KBM-7 (cell line): ENCODE results near the gene RNPEPL1.
A peak's percentile ranks its signal among the peaks of the same experiment; 100 is the strongest.

Experiments
- DNase-seq: peaks from one replicate; pipeline ENCODE4 v3.0.0-alpha.2; 2015
- in situ Hi-C: fragments of 300-500 bp; cut with MboI; formaldehyde crosslinking; loops from 2 replicates; pipeline ENCODE4 v1.14.3; 2020; ENCODE audit warnings: low sequenced_read_pairs, low pct_unique_long_range_greater_than_20kb, mixed read lengths

RNPEPL1 gene

DNA sequence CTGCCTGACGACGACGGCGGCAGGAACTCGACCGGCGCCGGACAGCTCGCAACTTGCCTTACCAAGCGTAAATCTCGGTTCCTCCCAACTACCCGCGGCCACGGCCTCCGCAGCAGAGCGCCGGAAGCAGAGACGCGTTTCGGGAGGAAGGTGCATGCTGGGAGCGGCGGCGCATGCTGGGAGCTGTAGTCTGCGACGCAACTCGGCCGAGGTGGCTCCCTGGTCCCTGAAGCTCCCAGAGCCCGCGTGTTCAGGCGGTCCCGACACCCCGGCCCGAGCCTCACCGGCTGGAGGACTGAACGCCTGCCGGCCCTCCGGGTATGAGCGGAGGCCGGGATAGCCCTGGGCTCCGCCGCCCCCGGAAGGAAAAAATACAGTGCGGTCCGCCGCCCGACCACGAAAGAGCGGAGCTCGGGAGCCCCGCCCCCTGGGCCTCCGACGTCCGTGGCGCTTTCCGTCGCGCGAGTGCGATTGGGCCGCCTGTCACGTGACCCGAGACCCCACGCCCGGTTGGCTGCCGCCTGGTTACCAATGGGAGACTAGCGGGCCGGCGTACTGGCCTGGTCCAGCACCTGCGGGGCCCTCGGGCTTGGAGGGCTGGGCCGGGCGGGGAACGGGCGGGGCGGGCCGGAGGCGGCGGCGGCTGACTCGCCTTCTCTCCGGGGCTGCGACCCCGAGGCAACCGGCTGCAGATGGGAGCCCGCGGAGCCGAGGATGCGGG, 18.1 kb downstream of the RNPEPL1 start, which contains the start of gene CAPN10:
CAPN10 (plus strand) TSS at position 537 of the 721 bp plus-strand sequence; CDS start at position 715, 178 bp downstream.
- DNase-seq = peak; percentile 95
- in situ Hi-C loops = no loop called here

DNA sequence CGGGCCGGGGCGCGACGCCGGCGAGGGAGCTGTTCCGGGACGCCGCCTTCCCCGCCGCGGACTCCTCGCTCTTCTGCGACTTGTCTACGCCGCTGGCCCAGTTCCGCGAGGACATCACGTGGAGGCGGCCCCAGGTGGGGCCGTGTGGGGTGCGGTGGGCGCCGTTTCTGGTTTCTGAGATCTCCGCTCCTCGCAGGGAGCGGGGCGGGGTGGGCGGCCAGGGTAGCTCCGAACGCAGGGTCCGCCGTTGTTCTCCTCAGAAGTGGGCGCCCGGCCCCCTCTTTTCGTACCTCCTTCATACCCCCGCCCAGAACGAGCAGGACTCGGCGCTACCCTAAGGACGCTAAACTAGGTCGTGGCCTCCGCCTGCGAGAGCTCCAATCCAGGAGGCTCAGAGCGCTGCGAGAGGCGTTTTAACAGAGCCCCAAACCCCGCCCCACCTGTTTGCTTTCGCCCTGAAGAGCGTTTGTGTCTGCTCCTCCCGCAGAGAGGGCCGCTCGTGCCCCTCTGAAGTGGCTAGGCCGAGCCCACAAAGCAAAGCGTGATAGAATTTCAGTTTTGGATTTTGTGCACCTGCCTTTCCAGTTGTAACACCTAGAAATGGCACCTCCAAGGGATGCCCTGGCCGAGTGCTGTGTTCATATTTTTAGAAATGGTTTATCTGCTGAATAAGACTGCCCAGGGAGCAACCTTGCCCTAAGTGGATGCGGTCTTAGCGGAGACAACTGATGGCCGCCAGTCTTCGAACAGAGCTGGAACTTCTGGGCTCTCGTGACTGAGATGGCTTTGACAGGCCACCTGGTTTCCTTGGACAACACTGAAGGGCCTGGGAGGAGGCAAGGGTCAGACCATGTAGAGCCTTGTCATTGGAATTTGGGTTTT, 18.9 kb downstream of the RNPEPL1 start:
- in situ Hi-C loops = no loop called here
- peak; percentile 45 for DNase-seq

DNA sequence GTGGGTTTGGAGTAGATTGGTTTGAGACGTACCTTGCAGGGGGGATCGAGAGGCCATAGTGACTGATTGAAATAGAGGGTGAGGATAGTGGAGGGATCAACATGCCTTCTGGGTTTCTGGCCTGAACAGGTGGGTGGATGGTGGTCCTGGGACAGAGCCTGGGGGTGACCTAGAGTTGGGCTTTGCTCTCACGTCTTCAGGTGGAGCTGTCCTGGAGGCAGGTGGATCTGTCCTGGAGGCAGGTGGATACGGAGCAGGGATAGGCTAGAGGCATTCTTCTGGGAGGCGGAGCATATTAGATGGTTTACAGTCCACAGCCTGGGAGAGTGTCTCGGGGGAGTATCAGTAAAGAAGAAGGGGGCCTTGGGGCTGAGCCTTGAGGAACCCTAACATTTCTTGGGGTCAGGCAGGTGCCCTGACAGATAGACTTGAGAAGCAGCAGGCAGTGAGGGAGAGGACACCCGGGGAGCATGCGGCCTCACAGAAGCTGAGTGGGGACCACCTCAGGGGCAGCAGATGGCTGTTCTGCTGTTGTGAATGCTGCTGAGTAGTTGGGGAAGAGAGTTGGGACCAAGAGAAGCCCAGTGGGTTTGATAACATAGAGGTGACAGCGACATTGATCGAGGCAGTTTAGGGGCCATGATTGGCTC, 19.8 kb downstream of the RNPEPL1 start:
- in situ Hi-C loops = no loop called here
- no peak for DNase-seq

DNA sequence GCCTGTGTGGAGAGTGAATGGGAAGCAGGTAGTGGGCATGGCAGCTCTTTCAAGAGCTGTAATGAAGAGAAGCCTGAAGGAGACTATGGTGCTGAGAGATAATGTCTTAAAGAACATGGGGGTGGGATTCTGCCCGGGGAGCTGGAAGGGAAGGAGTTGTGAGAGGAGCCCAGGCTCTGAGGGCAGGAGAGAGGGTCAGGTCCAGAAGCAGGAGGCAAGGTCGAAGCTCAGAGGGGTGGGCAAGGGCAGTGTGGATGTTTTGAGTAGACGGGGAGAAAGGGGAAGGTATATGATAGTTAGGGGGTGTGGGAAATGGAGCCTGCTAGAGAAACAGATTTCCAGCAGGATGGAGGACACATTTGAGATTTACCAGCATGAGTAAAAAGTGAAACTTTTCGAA, 20.4 kb downstream of the RNPEPL1 start:
- DNase-seq = no peak
- in situ Hi-C loops = no loop called here

DNA sequence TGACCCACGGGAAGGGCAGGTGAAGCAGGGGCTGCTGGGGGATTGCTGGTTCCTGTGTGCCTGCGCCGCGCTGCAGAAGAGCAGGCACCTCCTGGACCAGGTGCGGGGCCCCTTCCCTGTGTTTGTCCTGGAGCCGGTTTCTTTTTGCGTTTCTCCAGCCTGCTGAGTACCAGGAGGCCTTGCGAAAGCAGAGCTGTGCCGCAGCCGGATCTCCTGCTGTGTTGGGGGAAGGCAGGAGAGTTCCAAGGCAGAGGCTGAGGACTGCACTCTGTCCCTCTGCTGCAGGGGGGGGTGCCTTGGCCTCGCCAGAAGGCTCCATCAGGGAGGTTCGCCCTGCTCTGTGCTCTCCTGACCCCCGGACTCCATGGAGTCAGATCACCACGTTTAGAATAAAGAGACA, 21.1 kb downstream of the RNPEPL1 start:
- in situ Hi-C loops = no loop called here

DNA sequence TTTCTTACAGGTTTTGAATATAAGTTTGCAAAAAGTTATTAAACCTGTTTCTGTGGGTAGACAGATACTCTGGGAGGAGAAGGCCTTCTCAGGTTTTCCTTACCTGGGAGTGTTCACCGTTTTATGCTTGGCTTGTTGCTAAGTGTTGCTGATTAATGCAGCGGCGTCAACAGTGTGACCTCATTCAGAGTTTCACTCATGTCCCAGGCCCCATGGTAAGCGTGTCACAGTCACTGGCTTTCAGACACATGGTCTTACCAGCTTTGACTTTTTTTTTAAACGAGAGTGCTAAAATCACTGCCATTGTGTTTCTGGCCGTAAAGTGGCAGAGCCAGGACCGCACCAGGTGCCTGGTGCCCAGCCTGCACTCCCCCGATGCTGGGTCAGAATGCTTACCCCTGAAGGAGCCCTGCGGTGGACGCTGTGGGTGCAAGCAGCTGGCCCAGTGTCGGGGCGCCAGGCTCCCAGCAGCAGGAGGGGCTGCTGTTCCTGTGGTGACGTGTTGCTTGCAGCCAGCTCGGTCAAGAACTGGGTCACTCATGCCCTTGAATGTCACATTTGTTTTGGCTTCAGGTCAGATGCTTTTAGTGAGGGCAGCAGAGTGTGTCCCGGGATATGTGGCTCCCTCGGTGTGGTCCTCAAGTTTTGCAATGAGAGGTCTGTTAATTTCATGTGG, 21.7 kb downstream of the RNPEPL1 start:
- no peak for DNase-seq
- in situ Hi-C loops = no loop called here

More for the DNA sequence above, 21.1 kb downstream of the RNPEPL1 start:
- DNase-seq = no peak

DNA sequence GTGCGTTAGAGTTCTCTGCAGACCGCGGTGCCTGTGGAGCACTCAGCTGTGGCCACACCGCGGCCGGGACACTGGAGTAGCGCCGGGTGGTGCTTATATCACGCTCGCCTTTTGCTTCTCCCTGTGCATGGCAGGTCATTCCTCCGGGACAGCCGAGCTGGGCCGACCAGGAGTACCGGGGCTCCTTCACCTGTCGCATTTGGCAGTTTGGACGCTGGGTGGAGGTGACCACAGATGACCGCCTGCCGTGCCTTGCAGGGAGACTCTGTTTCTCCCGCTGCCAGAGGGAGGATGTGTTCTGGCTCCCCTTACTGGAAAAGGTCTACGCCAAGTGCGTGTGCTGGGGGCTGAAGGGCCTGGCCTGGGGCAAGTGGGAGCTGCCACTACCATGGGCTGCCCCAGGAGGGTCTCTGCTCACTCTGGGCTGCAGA, 22.4 kb downstream of the RNPEPL1 start:
- in situ Hi-C loops = no loop called here
- DNase-seq = no peak

DNA sequence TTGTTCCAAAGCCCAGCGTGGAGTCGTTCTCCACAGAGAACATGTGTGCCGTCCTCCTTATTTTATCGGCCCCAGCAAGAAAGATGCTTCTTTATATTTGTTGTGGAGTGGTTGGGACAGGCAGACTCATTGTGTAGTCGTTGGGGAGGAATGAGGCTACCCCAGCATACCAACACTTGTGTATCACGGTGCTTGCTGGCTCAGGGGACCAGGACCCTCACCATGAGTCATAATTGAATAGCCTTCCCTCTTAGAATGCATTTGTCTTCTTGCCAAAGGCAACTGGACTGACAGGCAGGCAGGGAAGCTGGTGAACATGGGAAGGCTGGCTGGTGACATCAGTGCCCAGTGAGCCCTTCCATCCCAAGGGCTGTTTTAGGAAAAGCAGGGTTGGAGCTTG, 22.9 kb downstream of the RNPEPL1 start:
- in situ Hi-C loops = no loop called here
- DNase-seq = no peak

DNA sequence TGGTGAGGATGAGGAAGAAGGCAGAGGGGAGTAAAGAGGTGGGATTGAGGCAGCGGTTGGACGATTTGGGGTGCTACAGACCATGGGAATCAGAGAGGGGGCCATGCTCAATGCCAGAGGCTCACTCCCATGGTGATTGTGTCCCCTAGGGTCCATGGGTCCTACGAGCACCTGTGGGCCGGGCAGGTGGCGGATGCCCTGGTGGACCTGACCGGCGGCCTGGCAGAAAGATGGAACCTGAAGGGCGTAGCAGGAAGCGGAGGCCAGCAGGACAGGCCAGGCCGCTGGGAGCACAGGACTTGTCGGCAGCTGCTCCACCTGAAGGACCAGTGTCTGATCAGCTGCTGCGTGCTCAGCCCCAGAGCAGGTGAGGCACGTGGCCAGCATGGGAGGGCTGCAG, 23.5 kb downstream of the RNPEPL1 start:
- no peak for DNase-seq
- in situ Hi-C loops = no loop called here

DNA sequence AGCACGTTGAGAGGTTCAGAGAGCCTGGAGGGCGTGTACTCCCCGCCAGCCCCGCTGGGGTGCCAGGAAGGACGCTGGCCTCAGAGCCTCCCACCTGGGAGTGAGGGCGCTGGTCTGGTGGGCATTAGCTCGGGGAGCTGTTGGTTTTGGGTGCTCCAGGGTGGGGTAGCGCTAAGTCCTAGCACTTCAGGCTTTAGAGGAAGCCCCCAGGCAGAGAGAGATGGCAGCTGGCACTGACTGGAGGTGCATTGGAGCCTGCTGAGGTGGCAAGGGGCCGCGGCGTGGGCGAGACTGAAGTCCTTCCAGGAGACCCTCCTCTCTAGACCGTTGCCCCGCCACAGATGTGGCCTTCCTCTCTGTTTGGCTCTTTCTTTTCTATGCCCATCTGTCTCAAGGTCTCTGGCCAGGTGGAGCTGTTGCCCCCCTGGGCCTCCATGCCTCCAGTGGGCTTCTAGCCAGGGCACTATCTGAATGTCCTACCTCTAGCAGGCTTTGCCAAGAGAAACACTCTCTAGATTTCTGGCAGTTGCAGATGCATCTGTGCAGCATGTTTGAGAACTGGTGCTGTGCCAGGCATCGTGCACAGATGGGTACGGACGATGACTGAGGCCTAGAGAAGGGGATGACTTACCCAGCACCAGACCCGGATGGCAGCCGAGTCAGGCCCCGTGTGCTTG, 24.9 kb downstream of the RNPEPL1 start:
- in situ Hi-C loops = no loop called here
- DNase-seq = no peak

DNA sequence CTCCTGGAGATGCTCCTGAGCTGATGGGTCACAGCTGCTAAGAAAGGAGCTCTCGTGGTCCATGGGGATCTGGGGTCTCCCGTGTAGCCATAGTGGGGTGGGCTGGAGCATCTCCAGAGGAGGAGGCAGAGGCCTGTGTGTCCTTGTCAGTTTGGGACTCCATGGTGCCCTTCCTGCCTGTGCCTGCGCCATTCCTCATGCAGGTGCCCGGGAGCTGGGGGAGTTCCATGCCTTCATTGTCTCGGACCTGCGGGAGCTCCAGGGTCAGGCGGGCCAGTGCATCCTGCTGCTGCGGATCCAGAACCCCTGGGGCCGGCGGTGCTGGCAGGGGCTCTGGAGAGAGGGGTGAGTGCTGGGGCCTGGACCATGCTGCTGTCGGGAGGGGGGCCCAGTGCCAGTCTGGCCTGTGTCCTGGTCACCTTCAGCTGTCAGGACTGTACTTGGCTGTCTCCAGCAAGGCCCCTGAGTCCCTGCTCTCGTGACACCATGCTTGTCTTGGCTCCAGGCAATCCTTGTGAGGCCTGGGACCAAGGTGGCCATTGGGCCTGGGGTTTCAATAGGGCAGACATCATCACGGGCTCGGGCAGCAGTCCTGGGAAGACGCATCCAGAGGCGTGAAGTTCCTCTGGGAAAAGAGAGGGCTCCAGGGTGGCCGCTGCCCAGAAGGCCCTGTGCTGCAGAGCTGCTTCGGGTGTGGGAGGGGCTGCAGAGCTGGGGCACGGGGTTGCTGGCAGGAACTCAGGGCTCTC, 25.6 kb downstream of the RNPEPL1 start:
- no peak for DNase-seq

DNA sequence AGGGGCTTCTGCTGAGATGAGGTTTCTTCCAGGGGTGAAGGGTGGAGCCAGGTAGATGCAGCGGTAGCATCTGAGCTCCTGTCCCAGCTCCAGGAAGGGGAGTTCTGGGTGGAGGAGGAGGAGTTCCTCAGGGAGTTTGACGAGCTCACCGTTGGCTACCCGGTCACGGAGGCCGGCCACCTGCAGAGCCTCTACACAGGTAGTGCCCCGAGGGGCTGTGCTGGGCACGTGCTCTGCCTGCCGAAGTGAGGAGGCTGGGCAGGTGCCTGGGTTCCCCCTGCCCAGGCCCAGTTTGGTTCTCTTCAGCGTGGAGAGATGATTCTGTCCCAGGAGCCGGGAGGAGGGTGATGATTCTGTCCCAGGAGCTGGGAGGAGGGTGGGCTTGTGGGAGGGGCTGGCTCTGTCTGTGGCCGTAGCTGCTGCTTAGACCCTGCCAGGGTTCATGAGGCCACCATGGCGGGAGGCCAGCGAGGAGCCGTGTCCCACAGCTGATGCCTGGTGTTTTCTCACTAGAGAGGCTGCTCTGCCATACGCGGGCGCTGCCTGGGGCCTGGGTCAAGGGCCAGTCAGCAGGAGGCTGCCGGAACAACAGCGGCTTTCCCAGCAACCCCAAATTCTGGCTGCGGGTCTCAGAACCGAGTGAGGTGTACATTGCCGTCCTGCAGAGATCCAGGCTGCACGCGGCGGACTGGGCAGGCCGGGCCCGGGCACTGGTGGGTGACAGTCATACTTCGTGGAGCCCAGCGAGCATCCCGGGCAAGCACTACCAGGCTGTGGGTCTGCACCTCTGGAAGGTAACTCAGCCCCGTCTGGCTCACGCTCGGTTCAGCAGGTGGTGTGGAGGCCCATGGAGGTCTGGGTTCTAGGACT, 26.5 kb downstream of the RNPEPL1 start:
- no peak for DNase-seq
- in situ Hi-C loops = no loop called here

More for the DNA sequence above, 25.6 kb downstream of the RNPEPL1 start:
- in situ Hi-C loops = no loop called here

DNA sequence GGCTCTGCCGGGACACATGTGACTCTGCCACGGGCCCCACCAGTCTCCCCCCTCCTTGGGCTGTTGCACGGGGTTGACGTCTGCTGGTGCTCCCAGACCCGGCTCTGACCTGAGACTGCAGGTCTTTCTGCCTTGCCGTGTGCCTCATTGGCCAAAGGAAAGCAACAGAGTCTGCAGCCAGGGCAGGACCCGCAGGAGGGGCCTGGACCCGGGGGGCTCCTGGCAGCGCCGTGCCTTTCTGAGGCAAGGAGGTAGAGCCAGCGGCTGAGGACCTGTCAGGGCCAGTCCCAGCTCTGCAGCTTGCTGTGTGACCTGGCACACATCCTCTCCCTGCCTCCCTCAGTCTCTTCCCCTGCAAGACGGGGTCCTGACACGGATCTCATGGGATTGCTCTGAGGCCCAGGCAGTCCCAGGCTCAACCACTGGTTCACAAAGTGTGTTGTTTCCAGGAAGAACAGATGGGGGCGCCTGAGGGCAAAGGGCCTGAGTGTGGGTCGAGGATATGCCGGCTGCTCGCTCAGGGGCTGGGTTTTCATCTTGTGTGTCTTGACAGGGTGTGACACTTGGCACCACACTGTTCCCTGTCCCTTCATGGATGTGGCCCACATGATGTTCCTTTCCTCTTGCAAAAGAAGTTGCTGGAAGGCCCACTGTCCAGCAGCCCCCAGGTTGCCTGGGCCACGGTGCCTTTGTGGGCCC, 27.2 kb downstream of the RNPEPL1 start:
- in situ Hi-C loops = no loop called here

DNA sequence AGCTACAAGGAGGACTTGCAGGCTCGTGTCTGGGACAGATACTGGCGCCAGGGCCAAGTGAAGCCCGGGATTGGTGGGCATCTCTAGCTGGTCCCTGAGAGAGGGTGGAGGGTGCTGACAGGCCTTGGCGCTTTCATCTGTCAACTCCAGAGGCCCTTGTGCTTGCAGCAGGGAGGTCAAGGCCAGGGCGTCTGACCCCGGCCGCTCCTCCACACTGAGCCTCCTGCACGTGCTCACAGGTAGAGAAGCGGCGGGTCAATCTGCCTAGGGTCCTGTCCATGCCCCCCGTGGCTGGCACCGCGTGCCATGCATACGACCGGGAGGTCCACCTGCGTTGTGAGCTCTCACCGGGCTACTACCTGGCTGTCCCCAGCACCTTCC, 27.8 kb downstream of the RNPEPL1 start:
- no peak for DNase-seq
- in situ Hi-C loops = no loop called here

More for the DNA sequence above, 27.2 kb downstream of the RNPEPL1 start:
- DNase-seq = peak; percentile 72

DNA sequence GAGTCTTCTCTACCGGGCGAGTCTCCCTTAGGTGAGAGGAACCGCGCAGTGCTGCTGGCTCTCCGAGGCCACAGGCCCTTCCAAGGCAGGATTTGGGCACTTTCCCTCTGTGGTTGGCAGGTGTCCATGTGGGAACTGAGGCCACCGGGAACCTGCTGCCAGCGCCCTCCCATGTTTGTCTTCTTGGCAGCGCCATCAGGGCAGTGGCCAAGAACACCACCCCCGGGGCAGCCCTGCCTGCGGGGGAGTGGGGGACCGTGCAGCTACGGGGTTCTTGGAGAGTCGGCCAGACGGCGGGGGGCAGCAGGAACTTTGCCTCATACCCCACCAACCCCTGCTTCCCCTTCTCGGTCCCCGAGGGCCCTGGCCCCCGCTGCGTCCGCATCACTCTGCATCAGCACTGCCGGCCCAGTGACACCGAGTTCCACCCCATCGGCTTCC, 28.2 kb downstream of the RNPEPL1 start:
- no peak for DNase-seq
- in situ Hi-C loops = no loop called here

DNA sequence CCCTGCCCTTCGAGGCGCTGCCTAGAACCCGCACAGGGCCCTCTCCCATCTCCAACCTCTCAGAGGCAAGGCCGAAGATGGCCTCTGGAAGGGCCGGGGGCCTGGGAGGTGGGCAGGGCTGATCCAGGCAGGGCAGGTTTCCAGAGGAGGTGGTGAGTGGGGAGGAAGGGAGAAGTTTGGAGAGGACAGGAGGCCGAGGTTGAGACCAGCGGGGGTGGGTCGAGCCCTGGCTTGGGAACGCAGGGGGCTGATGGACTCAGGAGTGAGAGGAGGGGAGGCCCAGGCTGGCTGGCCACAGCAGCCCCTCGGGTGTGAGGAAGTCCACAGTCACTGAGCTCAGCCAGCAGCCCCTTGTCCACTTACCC, 28.8 kb downstream of the RNPEPL1 start:
- DNase-seq = no peak
- in situ Hi-C loops = no loop called here
